GM13976 (cell line): ENCODE results near the gene RNASET2.

ENCODE experiments used
- DNase-seq: peaks from one replicate; pipeline ENCODE4 v3.0.0; 2012; ENCODE audit warnings: low spot score
- CTCF ChIP-seq: IDR thresholded peaks from 2 replicates; pipeline ENCODE4 v1.5.1; 2012; ENCODE audit warnings: borderline replicate concordance, mild to moderate bottlenecking; ENCODE audit not compliant: insufficient read depth; ENCODE audit errors: extremely low read depth, missing control alignments, control extremely low read depth
- in situ Hi-C: fragments of 300-500 bp; cut with MboI; formaldehyde crosslinking; loops from one replicate; pipeline ENCODE4 v1.12.0; 2022; ENCODE audit warnings: low sequenced_read_pairs, mixed read lengths, inconsistent platforms; ENCODE audit not compliant: unreplicated experiment

The RNASET2 gene

GRCh38 chr6:166905505-166906134 lies 50.7 kb downstream of the RNASET2 start:
- TF ChIP-seq CTCF, result no peak
- in situ Hi-C loops, result no loop called here
- DNase-seq, result peak; percentile 16

- in situ Hi-C loops, result no loop called here
- no peak for TF ChIP-seq CTCF
- DNase-seq, result peak; percentile 6
Measured at GRCh38 chr6:166905013-166905412, 51.3 kb downstream of the RNASET2 start.

GRCh38 chr6:166904101-166904746 lies 52.1 kb downstream of the RNASET2 start:
- in situ Hi-C loops, result no loop called here
- peak; percentile 57 for DNase-seq
- TF ChIP-seq CTCF, result no peak

GRCh38 chr6:166903500-166903899 lies 52.9 kb downstream of the RNASET2 start:
- in situ Hi-C loops, result no loop called here
- no peak for DNase-seq

GRCh38 chr6:166903027-166903426 lies 53.3 kb downstream of the RNASET2 start:
- DNase-seq, result peak; percentile 28

More at GRCh38 chr6:166903500-166903899, 52.9 kb downstream of the RNASET2 start:
- TF ChIP-seq CTCF, result no peak

GRCh38 chr6:166902211-166902755 lies 54.1 kb downstream of the RNASET2 start:
- in situ Hi-C loops, result no loop called here
- TF ChIP-seq CTCF, result no peak
- DNase-seq, result no peak

More at GRCh38 chr6:166903027-166903426, 53.3 kb downstream of the RNASET2 start:
- no peak for TF ChIP-seq CTCF
- in situ Hi-C loops, result no loop called here
